AG04450 (cell line): ENCODE data around the gene C1D. TPM values are rescaled to one million over a fixed set of nuclear protein-coding genes. Genes with fewer than 3 reads are reported as not detected.

Experiments used
- CTCF ChIA-PET: fragments of 300-600, 350-600 bp; formaldehyde crosslinking; extraction: SDS; loops from one replicate; lab custom pipeline; 2022; ENCODE audit warnings: antibody characterized with exemption, inconsistent platforms; lab: Charles Lee
- POLR2A ChIA-PET: fragments of 350-600 bp; formaldehyde crosslinking; extraction: SDS; loops from one replicate; lab custom pipeline; 2021; ENCODE audit warnings: antibody characterized with exemption, inconsistent platforms; lab: Yijun Ruan, JAX
- DNase-seq: peaks from one replicate; pipeline ENCODE4 v3.0.0-alpha.2; 2011; ENCODE audit warnings: low read depth, low spot score
- H3K27ac ChIP-seq: one replicate; pipeline ENCODE4 v1.5.1; 2012; ENCODE audit warnings: low read depth, low read length, control low read depth
- H3K27me3 ChIP-seq: one replicate; pipeline ENCODE4 v1.6.0; 2012; ENCODE audit warnings: low read length; ENCODE audit not compliant: control insufficient read depth, insufficient read depth
- H3K4me3 ChIP-seq: 2 replicates; pipeline ENCODE4 v1.5.1; 2011; ENCODE audit warnings: mild to moderate bottlenecking, low read depth, low read length, control low read depth
- H3K9me3 ChIP-seq: 2 replicates; pipeline ENCODE4 v1.5.1; 2012; ENCODE audit warnings: low read length; ENCODE audit not compliant: control insufficient read depth, insufficient read depth
- CTCF ChIP-seq: IDR thresholded peaks from 2 replicates; pipeline ENCODE4 v1.5.1; 2011; ENCODE audit warnings: low read depth, low read length, control low read depth, inconsistent platforms
- polyA plus RNA-seq: library from polyadenylated mRNA; depleted of rRNA; stranded (reverse); fragments of >200 nt; gene quantifications from 2 replicates; pipeline ENCODE4 v1.2.3, GENCODE V29; 2011

The C1D gene
- polyA plus RNA-seq, 1 experiment = 45.7 TPM

DNA sequence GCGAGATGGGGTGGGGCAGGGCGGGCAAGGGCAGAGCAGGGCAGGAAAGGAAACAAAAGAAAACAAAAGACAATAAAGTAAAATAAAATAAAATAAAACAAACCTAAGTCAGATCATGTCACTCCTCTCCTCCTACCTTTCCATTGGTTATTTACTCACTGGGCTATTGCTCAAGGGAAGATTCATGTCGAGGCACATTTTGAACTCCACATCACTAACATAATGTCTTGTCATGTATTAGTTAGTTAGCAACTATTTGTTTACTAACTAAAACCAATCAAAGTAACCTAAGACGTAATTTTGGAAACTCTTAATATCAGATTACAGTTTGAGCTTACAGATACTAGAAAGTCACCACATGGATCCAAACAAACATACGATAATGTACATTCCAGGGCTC is 2.2 kb downstream of the C1D start:
- Histone ChIP-seq H3K4me3 (no peak overlapping the region), H3K27me3 (no peaks in the 10 kb centered on the region), H3K27ac (no peak overlapping the region), H3K9me3 (no peaks in the 10 kb centered on the region)
- no peak for TF ChIP-seq CTCF
- ChIA-PET CTCF (no interaction called here), POLR2A (no interaction called here)
- DNase-seq = no peak

DNA sequence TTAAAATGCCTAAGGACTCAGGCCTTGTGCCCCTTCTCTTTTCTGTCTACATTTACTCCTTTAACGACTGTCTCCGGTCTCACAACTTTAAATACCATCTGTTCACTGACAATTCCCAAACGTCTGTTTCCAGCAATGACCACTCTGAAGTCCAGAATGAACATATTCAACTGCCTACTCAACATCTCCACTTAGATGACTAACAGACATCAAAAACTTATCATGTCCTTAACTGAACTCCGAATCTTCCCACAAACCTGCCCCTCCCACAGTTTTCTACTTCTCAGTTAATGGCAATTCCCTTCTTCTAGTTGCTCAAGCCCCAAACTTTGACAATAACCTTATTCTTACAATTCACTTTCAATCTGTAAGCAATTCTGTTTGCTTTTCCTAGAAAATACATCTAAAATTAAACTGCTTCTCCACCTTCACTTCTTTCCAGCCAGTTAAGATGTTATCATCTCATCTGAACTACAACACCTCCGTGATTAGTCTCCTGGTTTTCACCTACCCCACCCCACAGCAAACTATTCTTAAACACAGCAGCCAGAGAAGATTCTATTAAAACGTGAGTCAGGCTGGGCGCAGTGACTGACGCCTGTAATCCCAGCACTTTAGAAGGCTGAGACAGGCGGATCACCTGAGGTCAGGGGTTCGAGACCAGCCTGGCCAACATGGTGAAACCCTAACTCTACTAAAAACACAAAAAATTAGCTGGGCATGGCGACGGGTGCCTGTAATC is 2.8 kb downstream of the C1D start:
- ChIA-PET CTCF (no interaction called here), POLR2A (no interaction called here)
- H3K27me3 ChIP-seq = no peaks in the 10 kb centered on the region
- H3K4me3 ChIP-seq = no peak overlapping the region
- TF ChIP-seq CTCF = no peak
- no peaks in the 10 kb centered on the region for H3K9me3 ChIP-seq
- no peak for DNase-seq
- H3K27ac ChIP-seq = no peak overlapping the region

GRCh38 chr2:68057658-68058396 is 5.0 kb downstream of the C1D start:
- Histone ChIP-seq H3K4me3 (no peak overlapping the region), H3K27ac (no peak overlapping the region), H3K9me3 (no peaks in the 10 kb centered on the region), H3K27me3 (no peaks in the 10 kb centered on the region)
- no peak for DNase-seq
- CTCF ChIA-PET = no interaction called here
- TF ChIP-seq CTCF = no peak
- POLR2A ChIA-PET = no interaction called here

DNA sequence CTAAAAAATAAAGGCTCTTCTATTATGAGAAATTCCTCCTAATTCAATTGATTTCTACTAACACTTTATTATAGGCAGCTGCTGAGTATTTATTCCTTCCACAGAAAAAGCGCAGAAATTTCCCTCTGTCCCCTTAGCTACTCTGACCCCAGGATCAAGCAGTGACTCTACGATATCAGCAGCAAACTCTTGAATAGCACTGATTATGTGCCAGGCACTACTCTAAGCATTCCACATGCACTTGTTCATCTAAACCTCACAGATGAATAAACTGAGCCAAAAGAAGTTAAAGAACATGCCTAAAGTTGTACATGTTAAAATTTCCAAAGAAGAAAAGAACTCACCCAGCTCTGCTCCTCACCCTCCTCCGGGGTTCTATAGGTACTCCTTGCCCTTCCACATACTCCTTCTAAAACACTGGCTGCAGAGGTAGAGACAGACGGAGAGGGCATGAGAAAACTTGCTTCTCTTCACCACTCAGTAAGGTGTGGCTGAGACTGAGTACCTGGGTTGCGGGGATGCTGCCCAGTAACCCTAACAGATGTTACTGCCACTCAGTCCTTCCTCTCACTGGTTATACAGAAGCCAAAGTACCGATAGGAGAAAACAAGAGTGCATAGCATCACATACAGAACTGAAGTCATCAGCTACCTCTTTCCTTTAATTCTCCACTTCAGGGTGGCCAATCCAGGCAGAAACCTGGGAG is 9.9 kb downstream of the C1D start:
- Histone ChIP-seq H3K27me3 (no peaks in the 10 kb centered on the region), H3K9me3 (no peaks in the 10 kb centered on the region), H3K27ac (no peak overlapping the region), H3K4me3 (no peak overlapping the region)
- ChIA-PET CTCF (no interaction called here), POLR2A (no interaction called here)
- TF ChIP-seq CTCF = no peak
- DNase-seq = no peak

- POLR2A ChIA-PET = no interaction called here
- no peaks in the 10 kb centered on the region for H3K27me3 ChIP-seq
These were observed 12.5 kb downstream of the C1D start for GRCh38 chr2:68050353-68050752.

More at GRCh38 chr2:68050353-68050752, 12.5 kb downstream of the C1D start:
- no peak for TF ChIP-seq CTCF
- DNase-seq = no peak
- Histone ChIP-seq H3K27ac (no peak overlapping the region), H3K9me3 (no peaks in the 10 kb centered on the region), H3K4me3 (no peak overlapping the region)
- CTCF ChIA-PET = no interaction called here
